Inflammatory macrophage treated with lipopolysaccharide for 4 hours (primary cell): ENCODE results near the gene NAT16.

Experiments
- DNase-seq: peaks from one replicate; pipeline ENCODE4 v3.0.0-alpha.2; 2020

Gene NAT16

DNA sequence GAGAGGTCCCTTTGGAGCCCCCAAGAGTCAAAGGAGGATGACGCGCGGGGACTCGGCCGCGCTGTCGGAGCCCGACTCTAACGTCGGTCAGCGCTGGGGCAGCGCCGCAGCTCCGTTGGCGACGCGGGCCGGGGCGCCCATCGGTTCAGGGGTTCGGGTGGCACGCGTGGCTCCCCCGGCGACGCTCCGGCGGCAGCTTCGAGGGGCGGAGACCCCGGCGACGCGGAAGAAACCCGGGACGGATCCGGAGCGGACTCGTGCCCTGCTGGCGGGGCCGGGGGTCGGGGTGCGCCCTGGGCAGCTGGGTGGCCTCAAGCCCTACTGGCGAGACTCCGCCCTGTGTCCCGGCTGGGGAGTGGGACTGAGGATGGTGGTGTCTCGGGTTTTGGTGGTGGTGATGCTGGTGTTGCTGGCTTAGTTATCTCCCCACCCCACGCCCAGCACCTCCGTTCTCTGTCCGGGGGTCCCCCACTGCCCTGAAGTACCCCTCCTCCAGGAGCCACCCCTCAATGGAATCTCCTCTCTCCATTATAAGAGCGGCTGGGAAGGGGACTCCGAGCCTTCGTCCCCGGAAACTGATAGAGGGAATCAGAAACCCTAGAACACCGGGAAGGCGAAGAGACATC is at the start of gene NAT16:
Gene NAT16, minus strand, starts transcription at position 164 of the 626 bp plus-strand sequence. CDS start 5,486 bp downstream, outside the sequence.
- DNase-seq: no peak

DNA sequence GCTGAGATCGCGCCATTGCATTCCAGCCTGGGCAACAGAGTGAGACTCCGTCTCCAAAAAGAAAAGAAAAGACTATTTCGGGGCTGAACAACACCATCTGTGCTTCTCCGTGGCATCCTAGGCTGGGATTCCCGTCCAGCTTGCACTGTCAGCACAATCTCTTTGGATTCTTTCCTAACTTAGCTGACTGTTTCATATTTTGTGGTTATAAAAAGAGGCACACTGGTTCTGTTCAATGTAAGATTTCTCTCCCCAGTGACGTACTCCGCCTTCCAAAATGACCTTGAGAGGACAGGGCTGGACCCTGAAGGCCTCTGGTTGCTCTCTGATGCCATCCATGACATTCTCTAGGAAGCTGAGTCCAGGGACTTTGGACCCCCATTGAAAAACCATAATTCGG is 46.6 kb upstream of the NAT16 start:
- no peak for DNase-seq

DNA sequence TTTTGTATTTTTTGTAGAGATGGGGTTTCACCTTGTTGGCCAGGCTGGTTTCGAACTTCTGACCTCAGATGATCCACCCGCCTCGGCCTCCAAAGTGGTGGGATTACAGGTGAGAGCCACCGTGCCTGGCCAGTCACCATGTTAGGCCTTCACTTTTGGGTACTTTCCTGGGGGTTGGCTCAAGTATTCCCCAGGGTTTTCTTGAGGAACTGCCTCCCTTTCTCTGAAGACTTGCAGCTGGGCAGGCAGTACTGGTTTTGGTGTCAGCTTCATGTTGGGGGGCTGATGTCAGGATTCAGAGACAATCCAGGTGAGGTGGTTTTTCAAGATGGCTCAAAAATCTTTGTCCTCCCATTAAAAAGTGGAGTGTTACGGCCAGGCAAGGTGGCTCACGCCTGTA is 45.6 kb upstream of the NAT16 start:
- DNase-seq: no peak

DNA sequence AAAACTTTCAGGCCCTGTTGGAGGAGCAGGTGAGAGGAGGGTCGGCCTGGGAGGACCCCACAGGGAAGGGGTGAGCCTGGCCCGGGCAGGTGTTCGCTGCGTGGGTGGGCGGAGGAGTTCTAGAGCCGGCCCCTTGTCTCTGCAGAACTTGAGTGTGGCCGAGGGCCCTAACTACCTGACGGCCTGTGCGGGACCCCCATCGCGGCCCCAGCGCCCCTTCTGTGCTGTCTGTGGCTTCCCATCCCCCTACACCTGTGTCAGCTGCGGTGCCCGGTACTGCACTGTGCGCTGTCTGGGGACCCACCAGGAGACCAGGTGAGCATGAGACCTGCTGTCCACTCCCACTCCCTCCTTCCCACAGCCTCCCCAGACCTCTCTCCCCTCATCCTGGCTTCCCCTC is 43.4 kb upstream of the NAT16 start:
- DNase-seq: no peak

DNA sequence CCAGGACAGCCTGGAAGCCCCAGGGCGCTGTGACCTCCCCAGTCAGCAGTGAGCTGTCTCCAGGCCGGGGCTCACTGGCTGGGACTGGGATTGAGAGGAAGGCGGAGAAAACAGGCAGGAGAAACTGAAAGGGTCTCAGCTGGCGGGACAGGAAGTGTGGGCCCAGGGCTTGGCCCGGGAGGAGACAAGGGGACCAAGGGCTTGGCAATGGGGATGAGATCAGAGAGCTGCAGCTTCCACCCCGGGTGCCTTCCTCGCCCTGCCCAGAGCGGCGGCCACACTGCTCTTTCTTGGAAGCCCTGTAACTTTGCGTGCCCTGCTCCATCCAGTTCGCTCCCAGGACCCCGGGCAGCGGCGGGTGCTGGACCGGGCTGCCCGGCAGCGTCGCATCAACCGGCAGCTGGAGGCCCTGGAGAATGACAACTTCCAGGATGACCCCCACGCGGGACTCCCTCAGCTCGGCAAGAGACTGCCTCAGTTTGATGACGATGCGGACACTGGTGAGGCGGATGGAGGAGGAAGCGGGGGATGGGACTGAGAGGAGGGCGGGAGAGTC is 42.3 kb upstream of the NAT16 start:
- no peak for DNase-seq

DNA sequence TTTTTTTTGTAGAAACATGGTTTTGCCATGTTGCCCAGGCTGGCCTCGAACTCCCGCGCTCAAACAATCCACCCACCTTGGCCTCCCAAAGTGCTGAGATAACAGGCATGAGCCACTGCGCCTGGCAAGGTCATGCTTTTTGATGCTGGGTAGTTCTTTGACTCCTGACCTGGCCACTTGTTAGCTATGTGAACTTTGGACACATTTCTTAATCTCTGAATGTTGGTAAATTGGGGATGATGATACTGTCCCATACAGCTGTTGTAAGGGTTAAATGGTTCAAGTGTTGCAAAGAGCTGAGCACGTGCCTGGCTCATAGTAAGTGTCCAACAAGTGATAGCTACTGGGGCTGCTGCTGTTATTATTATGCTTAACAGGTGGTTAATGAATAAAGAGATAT is 40.2 kb upstream of the NAT16 start:
- no peak for DNase-seq

DNA sequence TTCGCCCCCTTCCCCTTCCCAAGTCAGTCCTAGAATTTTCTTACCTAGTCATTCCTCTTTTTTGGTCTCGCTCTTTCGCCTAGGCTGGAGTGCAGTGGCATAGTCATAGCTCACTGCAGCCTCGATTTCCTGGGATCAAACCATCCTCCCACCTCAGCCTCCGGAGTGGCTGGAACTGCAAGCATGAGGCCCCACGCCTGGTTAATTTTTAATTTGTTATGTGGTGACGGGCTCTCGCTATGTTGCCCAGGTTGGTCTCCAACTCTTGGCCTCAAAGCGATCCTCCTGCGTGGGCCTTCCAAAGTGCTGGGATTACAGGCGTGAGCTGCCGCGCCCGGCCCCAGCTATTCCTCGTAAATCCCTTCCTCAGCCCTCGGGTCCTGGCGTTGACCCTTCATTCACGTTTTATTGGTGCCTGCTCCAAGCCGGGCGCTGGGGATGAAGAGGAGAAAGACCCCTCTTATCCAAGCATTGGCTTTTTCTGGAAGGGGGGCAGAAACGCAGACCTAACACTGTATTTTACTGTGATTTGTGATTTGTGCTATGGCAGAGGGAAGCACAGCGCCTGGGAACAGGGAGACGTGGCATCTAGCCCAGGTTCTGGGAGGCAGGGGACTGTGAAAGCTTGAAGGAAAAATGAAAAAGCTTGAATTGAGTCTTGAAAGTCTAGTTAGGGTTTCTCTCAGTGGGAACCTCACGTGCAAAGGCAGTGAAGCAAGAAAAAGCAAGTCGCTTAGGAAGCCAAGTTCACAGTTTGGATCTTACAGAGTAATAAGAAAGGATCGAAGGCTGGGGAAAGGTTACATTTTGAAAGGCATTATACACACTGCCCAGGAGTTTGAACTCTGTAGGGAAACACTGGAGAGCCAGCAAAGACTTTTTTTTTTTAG is 38.4 kb upstream of the NAT16 start:
- no peak for DNase-seq

DNA sequence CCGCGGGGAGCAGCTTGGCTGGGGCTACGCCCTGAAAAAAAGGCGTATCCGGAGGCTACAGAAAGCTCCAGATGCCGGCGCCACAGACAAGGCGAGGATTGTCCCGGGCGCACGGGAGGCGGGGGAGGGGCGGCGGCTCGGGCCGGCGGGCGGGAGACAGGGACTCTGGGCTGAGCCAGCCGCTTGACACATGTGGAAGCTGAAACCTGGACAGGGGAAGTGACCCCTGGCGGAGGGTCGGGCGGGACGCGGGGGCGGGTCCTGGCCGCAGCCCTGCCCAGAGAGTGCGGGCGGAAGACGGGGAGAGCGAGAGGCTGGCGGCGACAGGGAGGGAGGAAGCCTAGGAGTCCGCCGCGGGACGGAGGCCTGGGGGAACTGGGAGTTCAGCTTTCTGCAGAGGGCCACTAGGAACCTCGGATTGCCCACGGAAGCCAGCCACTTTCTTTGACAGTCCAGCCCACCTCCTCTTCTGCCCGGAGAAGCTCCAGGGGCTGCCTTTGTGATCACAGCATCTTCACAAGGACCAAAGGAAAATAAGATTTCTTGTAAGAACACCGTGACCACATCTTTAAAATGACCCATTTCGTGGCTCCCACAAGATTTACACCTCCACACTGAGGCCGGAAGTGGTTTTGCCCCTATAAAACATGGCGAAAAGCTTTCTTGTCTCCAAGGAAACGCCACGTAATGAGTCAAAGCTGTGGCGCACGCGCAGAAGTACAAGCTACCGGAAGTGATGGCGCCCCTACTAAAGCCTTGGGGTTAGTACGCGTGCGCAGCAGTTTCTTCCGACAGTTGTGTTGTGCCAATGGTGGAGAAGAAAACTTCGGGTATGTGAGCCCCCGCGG is 37.5 kb upstream of the NAT16 start, which contains the start of the genes PLOD3 and ZNHIT1:
Gene PLOD3, minus strand, starts transcription at position 194 of the 848 bp plus-strand sequence. CDS start 307 bp downstream, outside the sequence.
Gene ZNHIT1, plus strand, starts transcription at position 778 of the 848 bp plus-strand sequence. Its CDS starts 31 bp downstream, at position 809.
- DNase-seq: peak; percentile 99

DNA sequence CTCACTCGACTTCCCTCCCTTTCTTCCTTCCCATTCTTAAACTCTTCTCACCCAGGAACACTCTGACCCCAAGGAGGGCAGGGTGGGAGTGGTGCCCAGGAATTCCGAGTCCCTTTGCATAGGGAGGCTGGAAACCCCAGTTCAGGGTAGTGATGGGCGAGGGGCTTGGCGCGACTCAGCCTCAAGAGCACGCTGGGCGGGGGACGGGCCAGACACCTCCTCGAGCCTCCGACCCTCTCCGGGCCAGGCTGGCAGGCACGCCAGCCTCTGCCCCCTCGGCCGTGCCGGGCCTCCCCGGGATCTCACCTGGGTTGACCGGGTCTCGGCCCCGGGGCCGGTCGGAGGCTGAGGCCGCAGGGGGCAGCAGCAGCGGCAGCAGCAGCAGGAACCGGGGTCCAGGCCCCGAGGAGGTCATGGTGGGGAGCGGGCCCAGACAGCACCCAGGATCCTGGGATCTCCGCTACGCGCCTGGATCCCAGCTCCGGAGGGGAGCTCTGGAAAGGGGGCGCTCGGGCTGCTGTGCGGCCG is 36.8 kb upstream of the NAT16 start:
- DNase-seq: no peak

DNA sequence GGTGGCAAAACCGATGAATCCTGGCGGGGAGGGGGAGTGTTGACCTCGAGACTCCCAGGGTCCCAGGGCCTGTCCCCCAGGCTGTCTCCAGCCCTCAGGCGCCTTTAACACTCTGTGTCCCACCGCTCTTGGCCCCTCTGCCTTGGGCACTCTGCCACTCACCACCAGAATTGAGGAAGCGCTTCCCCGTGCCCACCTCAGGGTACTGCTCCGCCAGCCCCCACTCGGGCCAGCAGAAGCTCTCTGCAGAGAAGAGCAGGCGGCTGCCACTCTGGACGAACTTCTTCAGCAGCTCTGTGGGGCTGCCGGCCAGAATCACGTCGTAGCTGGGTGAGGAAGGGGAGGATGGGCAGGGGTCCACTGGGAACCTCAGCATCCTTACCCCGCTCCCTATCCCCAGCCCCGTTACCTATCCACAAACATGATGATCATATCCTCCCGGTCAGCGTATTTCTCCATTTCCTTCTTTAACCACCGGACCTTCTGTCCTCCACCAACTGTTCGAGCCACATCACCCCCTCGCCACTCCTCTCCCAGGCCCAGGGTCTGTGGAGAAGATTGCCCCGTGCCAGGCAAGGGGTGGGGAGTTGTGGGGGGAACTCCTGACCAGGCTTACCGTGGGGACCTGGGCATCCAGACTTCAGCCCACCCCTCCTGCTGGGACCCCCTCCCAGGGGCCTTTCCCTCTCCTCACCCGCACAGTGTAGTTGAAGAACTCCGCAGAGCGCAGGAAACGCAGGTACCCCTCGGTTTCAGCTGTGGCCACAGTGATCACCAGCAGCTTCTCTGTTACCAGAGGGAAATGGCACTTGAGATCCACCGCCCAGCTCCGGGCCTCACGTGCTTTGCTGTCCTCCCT is 36.1 kb upstream of the NAT16 start:
- peak; percentile 49 for DNase-seq

DNA sequence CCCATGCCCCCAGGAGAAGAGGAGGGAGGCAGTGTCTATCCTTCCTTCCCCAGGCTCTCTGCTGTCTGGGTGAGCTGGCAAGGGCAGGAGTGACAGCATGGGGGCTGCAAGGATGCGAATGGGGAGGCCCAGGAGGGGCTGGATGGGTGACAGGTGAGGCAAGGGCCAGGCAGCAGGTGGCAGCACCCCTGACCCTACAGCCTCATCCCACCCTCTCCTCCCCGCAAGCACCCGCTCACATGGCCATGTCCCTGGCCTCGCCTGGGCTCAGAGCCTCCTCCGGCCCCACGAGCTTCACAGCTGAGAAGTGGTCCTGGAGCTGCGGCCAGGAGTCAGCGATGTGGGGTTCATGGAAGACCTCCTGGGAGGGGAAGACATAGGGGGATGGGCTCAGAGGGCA is 31.9 kb upstream of the NAT16 start:
- no peak for DNase-seq

DNA sequence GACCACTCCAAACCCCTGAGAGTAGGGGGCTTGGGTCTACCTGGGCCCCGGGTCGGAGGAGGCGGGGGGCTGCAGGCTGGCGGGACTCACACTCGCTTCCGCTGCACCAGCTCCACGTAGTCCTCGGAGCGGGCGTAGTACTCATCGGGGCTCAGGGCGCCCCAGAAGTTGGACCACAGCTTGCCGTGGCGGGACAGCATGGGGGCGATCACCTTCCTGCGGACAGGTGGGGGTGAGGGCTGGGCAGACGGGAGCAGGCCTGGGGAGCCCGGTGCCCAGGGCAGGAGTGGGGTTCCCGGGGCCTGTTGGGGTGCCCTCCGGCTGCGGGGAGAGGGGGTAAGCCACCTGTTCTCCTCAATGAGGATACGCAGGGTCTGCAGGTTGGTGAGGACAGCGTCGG is 31.4 kb upstream of the NAT16 start:
- DNase-seq: no peak

DNA sequence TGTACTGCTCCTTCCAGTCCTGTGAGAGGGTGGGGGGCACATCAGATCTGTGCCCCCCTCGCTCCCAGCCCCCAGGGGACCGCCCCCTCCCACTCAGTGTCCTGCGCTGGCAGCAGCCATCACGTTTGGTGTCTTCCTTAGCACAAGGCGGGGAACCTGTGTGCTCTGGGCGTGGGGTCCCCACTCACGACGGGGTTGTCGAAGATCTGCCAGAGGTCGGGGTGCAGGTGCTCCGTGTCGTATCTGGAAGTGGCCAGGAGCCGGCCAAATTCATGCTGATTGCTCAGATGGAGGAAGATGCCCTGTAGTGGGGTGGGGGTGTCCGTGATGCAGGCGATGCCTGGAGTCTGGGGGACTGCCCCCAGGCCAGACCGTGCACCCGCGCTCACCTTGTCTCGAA is 30.1 kb upstream of the NAT16 start:
- DNase-seq: no peak

DNA sequence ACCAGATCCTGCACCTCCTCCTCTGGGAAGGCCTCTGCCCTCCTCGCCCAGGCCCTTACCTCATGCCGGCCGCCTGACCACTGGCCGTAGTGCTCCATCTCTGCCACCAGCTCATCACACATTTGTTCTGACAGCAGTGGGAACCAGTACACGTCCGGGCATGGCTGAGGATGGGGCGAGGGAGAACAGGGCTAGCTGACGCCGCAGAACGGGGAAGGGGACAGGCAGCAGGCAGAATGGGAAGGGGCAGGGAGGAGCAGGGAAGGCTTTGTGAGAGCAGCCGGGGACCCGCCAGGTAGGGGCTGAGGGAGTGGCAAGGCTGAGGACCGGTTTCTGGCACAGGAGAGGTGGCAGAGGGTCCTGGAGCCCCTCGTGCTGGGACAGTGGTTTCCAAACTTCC is 28.7 kb upstream of the NAT16 start:
- DNase-seq: no peak

DNA sequence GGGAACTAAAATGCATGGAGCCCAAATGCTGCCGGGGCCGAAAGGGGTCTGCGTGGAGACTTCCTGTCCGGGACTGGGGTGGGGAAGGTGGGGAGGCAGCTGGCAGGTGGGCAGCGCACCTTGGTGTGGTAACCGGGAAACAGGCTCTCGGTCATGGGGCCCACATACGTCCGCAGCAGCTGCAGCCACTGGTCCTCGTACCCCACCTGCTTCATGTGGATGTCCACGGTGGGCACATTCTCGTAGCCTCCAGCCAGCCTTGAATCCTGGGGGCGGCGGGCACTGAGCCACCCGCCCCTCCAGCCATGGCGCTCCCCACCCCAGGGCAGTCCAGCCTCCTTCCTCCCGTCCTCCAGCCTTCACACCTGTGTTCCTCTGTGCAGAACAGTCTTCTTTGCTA is 27.4 kb upstream of the NAT16 start:
- no peak for DNase-seq

DNA sequence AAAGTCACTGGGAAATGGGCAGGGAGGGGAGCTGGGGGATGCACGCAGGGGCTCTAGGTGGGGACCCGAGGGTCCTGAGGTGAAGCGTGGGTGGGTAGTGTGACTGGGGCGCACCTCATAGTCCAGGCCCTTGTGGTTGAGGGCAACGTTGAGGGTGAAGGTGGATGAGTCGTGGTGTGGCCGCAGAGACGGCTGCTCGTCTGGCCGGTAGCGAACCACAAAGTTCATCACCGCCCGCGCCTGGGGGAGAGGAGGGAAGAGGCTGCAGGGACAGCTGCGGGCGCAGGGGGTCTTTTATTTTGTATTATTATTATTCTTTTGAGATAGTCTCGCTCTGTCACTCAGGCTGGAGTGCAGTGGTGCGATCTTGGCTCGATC is 26.6 kb upstream of the NAT16 start:
- no peak for DNase-seq

DNA sequence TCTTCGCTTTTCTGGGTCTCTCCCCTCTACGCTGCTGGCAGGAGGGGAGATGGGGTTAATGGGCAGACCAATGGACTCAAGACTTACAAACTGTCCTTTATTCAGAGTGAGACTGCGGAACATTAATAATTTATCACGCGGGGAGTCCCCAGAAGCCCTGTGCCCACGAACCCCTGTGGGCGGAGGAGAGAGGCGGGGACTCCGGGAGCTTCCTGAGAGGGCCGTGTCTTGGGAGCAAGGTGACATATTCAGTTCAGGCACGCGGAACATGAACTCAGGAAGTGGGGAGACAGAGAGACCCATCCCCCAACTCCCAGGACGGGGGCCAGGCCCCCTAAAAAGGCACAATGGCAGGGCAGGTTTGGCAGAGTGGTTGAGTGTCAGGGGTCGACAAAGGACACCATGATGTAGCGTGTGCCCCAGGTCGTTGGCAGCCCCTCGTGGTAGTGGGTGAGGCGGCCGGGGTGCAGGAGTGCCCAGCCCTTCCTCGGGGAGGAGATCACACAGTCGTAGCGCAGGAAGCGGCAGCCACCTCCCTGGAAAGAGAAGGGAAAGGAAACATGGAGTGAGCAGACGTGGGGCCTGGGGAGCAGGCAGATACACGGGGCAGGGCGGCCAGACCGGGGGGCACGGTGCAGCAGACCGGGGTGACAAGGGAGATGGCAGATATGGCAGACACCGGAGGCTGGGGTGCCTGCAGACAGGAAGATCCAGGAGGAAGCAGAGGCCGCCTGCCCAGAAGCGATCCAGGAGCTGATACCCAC is 26.0 kb upstream of the NAT16 start:
- DNase-seq: no peak

DNA sequence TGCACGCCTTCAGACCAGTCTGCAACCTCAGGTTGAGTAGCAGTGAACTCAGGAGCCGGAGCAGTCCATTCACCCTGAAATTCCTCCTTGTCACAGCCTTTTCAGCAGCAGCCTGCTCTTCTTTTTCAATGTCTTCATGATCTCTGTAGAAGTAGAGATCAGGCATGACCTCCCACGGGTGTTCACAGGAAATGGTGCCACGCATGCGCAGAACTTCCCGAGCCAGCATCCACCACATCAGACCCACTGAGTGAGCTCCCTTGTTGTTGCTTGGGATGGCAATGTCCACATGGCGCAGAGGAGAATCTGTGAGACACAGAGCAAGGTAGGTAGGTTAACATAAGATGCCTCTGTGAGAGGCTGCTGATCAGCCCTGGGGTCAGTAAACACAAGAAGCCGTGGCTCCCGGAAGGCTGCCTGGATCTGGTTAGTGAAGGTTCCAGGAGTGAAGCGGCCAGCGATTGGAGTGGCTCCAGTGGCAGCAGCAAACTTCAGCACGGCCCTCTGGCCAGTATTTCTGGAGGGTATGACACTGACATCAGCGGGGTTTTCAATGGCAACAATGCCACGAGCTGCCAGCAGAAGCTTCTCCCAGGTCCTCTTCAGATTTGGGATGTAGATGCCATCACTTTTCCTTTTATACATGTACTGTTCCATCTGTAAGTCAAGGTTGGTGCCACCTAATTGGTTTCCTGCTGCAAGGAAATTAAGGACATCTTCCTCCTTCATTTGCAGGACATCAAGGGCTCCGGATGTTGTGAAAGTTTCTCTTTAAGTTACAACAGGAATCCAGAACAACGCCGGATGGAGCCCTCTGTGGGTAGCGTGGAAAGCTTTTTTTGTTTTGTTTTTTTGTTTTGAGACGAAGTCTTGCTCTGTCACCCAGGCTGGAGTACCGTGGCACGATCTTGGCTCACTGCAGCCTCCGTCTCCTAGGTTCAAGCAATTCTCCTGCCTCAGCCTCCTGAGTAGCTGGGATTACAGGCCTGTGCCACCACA is 23.9 kb upstream of the NAT16 start:
- DNase-seq: peak; percentile 69

DNA sequence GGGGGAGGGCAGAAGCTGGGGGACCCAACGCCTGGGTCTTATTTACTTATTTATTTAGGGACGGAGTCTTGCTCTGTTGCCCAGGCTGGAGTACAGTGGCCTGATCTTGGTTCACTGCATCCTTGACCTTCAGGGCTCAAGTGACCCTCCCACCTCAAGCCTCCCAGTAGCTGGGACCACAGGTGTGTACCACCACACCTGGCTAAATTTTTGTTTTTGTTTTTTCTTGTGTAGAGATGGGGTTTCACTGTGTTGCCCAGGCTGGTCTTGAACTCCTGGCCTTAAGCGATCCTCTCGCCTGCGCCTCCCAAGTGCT is 22.5 kb upstream of the NAT16 start:
- no peak for DNase-seq
